ENCODE results near the gene CCK.

CCK gene

DNA sequence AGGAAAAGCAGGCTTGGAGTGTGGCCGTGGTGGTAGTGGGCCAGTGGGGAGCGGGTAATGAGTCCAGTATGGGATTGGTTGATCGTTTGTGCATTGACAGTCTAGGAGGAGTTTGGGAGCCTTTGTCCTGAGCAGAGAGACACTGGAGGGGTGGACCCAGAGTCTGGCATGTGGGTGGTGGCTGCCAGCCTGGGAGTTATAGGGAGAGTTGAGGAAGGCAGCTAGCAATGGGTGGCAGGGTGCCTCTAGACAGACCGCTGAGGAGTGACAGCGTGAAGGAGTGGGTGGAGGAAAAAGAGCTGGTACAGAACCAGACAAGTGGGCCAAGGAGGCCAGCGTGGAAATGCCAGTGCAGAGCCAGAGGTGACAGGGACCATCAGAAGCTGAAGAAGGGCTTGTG lies 1.9 kb upstream of the CCK start:
- no peak for DNase-seq

DNA sequence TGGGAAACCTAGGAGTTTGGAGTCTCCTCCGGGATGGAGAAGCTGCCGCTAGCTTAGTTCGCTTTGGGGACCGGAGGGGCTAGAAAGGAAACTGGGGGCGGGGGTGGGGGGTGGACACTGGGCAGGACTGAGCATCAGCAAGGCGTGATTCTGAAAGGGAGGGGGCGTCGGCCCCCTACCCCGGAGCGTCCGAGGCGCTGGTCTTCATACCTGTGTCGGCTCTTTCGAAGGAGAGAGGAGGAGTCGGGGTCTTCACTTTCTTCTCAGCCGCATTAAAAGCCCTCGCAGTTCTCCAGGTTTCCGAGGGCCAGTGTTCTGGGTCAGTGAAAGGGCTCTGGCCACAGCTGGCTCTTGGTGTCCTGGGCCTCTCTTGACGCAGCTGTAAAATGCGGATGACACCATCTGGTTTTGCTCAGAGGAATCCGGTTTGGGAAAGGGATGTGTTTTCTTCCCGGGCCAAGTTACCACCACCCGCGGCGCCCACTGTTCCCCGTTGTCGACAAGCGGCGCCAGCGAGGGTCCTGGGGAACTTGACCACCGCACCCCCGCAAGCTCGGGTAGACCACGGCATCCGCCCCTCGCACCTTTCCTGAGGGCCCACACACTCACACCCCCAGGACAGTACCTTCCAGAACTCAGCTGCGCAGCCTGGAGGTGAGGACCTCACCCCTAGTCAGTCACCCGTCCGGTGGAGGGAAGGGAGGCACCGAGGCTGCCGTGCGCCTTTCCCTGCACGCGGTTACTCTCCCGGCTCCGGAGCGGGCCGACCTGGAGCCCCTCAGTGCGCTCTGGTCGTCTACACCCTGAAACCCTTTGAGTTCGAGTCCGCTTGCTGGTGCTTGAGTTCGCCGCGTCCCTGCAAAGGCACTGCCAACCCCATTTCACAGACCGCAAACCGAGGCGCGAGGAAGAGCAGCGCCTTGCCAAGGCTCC lies 660 bp downstream of the CCK start:
- DNase-seq = no peak

DNA sequence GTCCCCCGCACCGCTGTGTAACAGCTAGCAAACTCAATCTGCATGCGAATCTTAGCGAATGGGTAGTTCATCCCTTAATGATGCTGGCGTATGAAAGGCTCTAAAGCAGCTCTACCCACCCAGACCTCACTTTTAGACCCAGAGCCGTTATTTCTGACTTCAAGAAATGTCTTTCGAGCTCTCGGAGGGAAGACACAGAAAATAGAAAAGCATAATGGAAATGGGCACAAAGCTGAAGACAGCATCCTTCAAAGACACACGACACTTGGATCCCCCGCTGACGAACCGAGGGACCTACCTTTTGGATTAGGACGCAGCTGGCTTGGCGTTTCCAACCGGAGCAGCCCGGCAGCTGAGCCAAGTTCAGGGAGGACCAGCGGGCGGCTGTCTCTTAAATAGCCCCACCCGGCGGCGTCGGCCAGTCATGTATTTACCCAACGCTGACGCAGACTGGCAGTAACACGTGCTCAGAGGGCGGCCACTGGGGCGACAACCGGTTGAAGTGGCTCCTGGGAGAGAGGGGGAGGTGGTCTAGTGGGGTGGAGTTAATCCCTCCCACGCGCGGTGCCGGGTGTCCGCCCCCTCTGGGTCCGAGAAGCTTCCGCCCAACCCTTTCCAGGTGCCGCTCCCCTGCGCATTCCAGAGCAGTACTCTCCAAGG lies 1.5 kb downstream of the CCK start:
- DNase-seq = peak; percentile 14

GRCh38 chr3:42263354-42264346 lies 2.3 kb downstream of the CCK start:
- no peak for DNase-seq

- peak; percentile 47 for DNase-seq
Measured at GRCh38 chr3:42262525-42262924, 3.5 kb downstream of the CCK start.

DNA sequence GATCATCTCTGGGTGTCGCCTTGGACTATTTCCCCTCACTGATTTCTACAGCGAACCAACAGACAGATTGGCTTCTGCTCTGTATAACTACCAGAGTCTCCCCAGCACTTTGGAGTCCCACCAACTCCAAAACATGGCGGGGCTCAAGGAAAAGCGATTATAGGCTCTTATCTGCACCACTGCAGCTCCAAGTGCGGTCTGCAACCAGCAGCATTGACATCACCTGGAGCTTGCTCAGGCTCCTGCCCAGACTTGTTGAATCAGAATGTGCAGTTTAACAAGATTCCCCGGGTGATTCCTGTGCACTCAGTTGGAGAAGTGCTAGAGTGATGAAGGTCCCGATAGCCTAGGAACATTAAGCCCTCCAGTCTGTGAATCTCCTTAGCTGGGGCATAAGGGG lies 9.0 kb downstream of the CCK start:
- peak; percentile 17 for DNase-seq

- DNase-seq = peak; percentile 90
Measured at GRCh38 chr3:42256135-42256819, 9.7 kb downstream of the CCK start.

GRCh38 chr3:42254566-42254965 lies 11.4 kb downstream of the CCK start:
- no peak for DNase-seq

GRCh38 chr3:42250761-42251160 lies 15.2 kb downstream of the CCK start:
- DNase-seq = no peak

DNA sequence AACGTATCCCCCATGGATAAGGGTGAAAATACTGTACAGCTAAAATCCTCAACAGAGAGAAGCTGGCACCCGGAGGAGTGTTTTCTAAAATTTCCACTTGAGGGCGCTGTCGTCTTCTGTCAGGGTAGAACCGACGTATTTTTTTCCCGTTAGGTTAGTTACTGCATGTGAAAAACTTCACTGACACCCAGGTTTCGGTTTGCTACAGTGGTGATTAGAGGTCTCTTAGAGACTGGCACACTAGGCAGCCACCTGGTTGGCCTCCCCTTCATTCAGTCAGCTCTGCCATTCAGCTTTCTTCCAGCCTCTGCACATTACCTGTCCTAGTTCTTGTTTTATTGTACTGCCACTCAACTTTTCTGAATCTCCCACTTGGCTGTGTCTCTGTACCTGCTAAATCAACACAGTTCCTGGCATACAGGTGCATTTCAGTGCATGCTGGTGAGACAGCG lies 18.4 kb downstream of the CCK start:
- DNase-seq = peak; percentile 49

DNA sequence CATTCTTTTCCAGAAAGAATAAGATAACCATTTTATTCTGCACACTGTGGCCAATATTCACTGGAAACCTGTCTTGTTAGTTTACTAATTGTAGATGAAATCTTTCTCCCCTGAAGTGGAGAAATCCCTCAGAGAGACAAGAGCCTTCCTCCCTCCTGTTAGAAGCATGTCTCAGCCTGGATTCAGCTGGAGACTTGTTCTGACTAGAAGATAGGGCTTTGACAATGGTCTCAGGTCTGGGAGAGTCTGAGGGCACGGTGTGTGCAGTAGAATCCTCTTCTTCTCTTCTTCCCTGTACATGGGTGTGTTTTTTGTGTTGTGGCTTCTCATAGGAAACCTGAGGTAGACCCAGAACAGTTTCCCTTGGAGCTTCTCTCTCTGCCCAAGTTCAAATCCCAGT lies 19.9 kb downstream of the CCK start:
- DNase-seq = no peak

DNA sequence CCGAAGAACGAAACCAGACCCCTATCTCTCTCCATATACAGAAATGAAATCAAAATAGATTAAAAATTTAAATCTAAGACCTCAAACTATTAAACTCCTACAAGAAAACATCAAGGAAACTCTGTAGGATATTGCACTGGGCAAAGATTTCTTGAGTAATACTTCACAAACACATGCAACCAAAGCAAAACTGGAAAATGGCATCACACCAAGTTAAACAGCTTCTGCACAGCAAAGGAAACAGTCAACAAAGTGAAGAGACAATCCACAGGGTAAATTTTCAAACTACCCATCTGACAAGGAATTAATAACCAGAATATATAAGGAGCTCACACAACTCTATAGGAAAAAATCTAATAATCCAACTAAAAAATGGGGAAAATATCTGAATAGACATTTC lies 29.4 kb downstream of the CCK start:
- no peak for DNase-seq

DNA sequence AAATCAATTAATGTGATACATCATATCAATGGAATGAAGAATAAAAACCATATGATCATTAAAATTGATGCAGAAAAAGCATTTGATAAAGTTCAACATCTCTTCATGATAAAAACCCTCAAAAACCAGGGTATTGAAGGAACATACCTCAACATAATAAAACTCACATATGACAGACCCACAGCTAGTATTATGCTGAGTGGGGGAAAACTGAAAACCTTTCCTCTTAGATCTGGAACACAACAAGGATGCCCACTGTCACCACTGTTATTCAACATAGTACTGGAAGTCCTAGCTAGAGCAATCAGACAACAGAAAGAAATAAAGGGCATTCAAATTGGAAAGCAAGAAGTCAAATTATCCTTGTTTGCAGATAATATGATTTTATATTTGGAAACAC lies 30.5 kb downstream of the CCK start:
- DNase-seq = no peak

- DNase-seq = no peak
Measured at GRCh38 chr3:42230860-42231259, 35.1 kb downstream of the CCK start.

DNA sequence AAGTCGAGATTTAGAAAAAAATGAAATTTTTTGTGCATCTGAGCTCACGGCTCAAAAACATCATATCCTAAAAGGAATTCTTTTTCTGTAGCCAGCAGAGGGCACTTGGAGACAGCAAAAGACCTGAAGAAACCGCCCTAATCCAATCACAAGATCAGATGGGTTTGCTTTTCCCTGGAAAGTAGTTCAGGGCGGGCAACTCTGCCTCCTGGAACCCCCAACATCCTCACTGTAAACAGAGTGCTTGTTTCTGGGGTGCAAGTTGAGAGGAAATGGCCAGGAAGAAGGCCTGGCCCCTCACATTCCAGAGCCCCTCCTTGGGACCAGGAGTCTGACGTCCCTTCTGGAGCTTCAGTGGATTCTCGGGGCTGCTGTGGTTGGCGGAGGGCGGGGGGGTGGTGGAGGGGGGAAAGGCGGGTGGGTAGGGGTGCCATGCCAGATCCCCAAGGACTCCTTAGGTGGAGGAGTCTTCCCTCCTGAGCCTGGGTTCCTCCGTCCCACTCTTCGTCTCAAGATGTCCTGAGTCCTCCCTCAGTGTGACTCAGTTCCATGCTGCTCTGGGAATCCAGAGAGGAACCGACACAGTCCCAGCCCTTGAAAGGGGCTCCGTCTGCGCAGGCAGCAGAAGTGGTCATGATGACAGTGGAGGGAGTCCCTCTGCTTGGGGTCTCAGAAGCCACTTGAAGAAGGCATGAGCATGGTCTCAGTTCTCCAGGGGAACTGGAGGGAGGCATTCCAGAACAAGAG lies 35.9 kb downstream of the CCK start:
- peak; percentile 60 for DNase-seq

DNA sequence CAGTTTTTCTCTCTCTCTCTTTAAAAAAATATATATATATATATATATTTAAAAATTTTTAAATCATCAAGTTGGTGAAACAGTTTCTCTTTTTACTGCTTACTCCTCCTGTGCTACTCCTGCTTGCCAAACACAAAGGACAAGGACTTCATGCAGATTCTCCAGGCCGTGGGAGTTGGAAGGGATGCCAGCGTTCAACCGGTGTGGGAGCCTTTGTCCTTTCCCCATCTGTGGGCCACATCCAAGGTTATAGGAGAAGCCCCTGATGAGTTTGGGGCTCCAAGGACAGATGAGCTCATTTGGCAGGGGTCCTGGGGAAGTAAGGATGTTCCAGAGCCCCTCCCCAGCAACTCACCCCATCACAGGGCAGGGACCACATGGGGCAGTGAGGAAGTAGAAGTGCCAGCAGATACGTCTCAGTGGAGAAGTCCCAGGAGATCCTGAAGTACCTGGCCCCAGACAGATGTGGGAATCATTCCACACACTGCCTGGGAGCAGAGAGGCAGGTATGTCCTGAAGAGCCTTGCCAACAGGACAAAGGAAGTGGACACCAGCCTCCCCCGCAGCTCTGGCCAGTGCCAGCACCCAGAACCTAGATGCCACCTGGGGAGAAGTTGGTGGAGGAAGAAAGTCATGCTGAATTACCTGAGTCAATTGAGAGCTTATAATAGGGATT lies 36.6 kb downstream of the CCK start:
- no peak for DNase-seq

DNA sequence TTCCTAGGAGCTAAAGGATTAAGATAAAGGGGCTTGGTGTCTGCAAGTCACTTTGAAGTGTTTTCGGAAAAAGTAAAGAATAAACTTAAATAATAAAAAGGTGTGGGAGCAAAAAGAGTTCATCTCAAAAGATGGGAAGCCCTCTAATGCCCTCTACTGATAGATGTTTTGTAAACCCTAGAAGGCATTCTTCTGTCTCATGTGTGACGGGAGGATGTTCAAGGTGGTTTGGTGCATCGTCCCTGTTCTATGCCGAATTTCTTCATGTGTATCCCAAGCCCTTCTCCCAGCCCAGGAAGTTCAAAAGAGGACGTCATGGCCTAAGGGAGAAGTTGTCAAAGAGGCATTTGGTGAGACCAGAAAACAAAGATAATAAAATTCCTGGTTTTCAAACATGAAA lies 37.2 kb downstream of the CCK start:
- DNase-seq = no peak

DNA sequence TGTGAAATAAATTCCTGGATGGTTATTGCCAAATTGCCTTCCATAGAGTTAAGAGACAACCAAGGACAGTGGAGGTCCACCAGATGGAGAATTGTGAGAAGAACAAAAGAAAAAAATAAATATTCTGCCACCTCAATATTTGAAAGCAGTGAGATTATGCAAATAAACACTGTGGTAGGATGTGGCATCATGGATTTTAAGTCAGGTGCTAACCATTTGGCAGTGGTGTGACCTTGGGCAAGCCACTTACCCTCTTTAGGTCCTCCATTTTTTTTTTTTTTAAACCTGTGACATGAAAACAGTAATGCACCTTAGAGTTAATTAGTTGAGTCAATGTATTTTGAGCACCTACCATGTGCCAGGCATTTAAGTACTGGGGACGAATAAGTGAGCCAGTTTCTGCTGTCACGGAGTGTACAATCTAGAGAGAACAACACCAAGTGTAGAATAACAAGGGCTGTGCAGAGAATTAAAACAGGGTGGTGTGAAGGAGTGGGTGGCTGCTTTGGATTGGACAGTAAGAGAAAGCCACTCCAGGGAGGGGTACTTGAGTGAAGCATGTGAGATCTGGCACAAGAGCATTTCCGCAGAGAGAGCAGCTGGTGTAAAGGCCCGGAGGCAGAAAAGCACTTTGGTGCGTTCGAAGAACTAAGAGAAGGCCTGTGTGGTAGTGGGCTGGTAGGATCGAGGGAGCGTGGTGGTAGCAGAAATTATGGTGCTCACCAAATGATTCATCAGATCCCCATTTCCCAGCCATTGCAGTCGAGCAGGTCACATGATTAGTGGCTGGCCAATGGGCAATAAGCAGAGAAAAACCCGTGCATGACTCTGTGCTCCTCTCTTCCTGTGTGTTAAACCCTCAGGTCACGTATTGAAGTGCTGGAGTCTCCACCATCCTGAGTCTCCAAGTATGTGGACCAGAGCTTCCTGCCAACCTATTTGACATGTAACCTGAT lies 39.2 kb downstream of the CCK start:
- DNase-seq = no peak
